H9 (cell line): ENCODE results near the gene CYB561D1. TPM values are rescaled to one million over a fixed set of nuclear protein-coding genes. Genes with fewer than 3 reads are reported as not detected.

Source experiments
- DNase-seq: peaks from one replicate; pipeline ENCODE4 v3.0.0-alpha.2; 2017
- H2AFZ ChIP-seq: one replicate; pipeline ENCODE4 v1.6.1; 2013; ENCODE audit warnings: mild to moderate bottlenecking, low read length, control low read depth, moderate library complexity
- H2AK5ac ChIP-seq: 2 replicates; pipeline ENCODE4 v1.6.1; 2013; ENCODE audit warnings: low read length, control low read depth, mixed read lengths; ENCODE audit not compliant: insufficient read length
- H2BK120ac ChIP-seq: one replicate; pipeline ENCODE4 v1.6.1; 2013; ENCODE audit warnings: low read depth, mild to moderate bottlenecking, low read length, control low read depth, inconsistent platforms; ENCODE audit not compliant: poor library complexity, severe bottlenecking
- H2BK12ac ChIP-seq: 2 replicates; pipeline ENCODE4 v1.6.1; 2013; ENCODE audit warnings: low read length, control low read depth, mixed read lengths, low read depth; ENCODE audit not compliant: insufficient read length
- H2BK15ac ChIP-seq: 2 replicates; pipeline ENCODE4 v1.6.1; 2013; ENCODE audit warnings: low read depth, low read length, control low read depth
- H2BK20ac ChIP-seq: one replicate; pipeline ENCODE4 v1.6.1; 2013; ENCODE audit warnings: low read depth, mild to moderate bottlenecking, low read length, control low read depth, inconsistent platforms; ENCODE audit not compliant: poor library complexity, severe bottlenecking
- H2BK5ac ChIP-seq: 2 replicates; pipeline ENCODE4 v1.6.1; 2013; ENCODE audit warnings: low read length, control low read depth, mixed read lengths; ENCODE audit not compliant: insufficient read length
- H3K14ac ChIP-seq: 2 replicates; pipeline ENCODE4 v1.6.1; 2013; ENCODE audit warnings: low read length, control low read depth; ENCODE audit not compliant: insufficient read depth
- H3K18ac ChIP-seq: 2 replicates; pipeline ENCODE4 v1.6.1; 2013; ENCODE audit warnings: low read depth, mild to moderate bottlenecking, mixed read lengths, low read length, control low read depth; ENCODE audit not compliant: insufficient read length
- H3K23ac ChIP-seq: 2 replicates; pipeline ENCODE4 v1.6.1; 2013; ENCODE audit warnings: low read length, control low read depth, mixed read lengths, low read depth; ENCODE audit not compliant: insufficient read length
- H3K23me2 ChIP-seq: 2 replicates; pipeline ENCODE4 v1.6.1; 2013; ENCODE audit warnings: low read depth, mild to moderate bottlenecking, mixed read lengths, low read length, control low read depth; ENCODE audit not compliant: insufficient read length, poor library complexity, severe bottlenecking
- H3K27ac ChIP-seq: 2 replicates; pipeline ENCODE4 v1.5.1; 2013; ENCODE audit warnings: low read length, control low read depth, mixed read lengths, low read depth; ENCODE audit not compliant: insufficient read length
- H3K27me3 ChIP-seq: 2 replicates; pipeline ENCODE4 v1.6.1; 2013; ENCODE audit warnings: low read length, control low read depth, inconsistent platforms; ENCODE audit not compliant: insufficient read depth
- H3K4ac ChIP-seq: 2 replicates; pipeline ENCODE4 v1.6.1; 2013; ENCODE audit warnings: low read depth, mild to moderate bottlenecking, control low read depth, inconsistent platforms, low read length, moderate library complexity
- H3K4me1 ChIP-seq: 2 replicates; pipeline ENCODE4 v1.6.1; 2013; ENCODE audit warnings: low read length, control low read depth, inconsistent platforms; ENCODE audit not compliant: insufficient read depth
- H3K4me2 ChIP-seq: 2 replicates; pipeline ENCODE4 v1.6.1; 2013; ENCODE audit warnings: low read length, control low read depth, mixed read lengths; ENCODE audit not compliant: insufficient read length, insufficient read depth
- H3K56ac ChIP-seq: 2 replicates; pipeline ENCODE4 v1.6.1; 2013; ENCODE audit warnings: low read depth, mild to moderate bottlenecking, mixed read lengths, low read length, control low read depth; ENCODE audit not compliant: insufficient read length
- H3K79me1 ChIP-seq: 2 replicates; pipeline ENCODE4 v1.6.1; 2013; ENCODE audit warnings: low read depth, mild to moderate bottlenecking, moderate library complexity, low read length, control low read depth, inconsistent platforms; ENCODE audit not compliant: insufficient read depth, poor library complexity, severe bottlenecking
- H3K79me2 ChIP-seq: 2 replicates; pipeline ENCODE4 v1.6.1; 2013; ENCODE audit warnings: low read length, control low read depth, inconsistent platforms; ENCODE audit not compliant: insufficient read depth
- H3K9ac ChIP-seq: 2 replicates; pipeline ENCODE4 v1.6.1; 2013; ENCODE audit warnings: low read length, control low read depth, mixed read lengths; ENCODE audit not compliant: insufficient read length; ENCODE audit errors: extremely low read depth
- H3K9me3 ChIP-seq: one replicate; pipeline ENCODE4 v1.6.1; 2013; ENCODE audit warnings: low read depth, low read length, inconsistent platforms; ENCODE audit not compliant: control insufficient read depth
- H3T11ph ChIP-seq: one replicate; pipeline ENCODE4 v1.6.1; 2013; ENCODE audit warnings: mild to moderate bottlenecking, low read length, control low read depth, inconsistent platforms
- H4K20me1 ChIP-seq: one replicate; pipeline ENCODE4 v1.6.1; 2013; ENCODE audit not compliant: control insufficient read depth, insufficient read length, insufficient read depth
- H4K5ac ChIP-seq: 2 replicates; pipeline ENCODE4 v1.6.1; 2013; ENCODE audit warnings: low read depth, mild to moderate bottlenecking, mixed read lengths, low read length, control low read depth; ENCODE audit not compliant: insufficient read length
- H4K8ac ChIP-seq: replicated peaks from 2 replicates; pipeline ENCODE4 v1.6.1; 2013; ENCODE audit warnings: low read length, control low read depth, mixed read lengths, low read depth; ENCODE audit not compliant: insufficient read length
- H4K91ac ChIP-seq: 2 replicates; pipeline ENCODE4 v1.6.1; 2013; ENCODE audit warnings: low read depth, mild to moderate bottlenecking, moderate library complexity, mixed read lengths, low read length, control low read depth; ENCODE audit not compliant: insufficient read length
- H3K27ac Mint-ChIP-seq, 3 experiments: 2 replicates in 2 of 3; 3 replicates in 1 of 3; pipeline ENCODE4 v1.8.0; 2020 to 2021; ENCODE audit warnings: mixed read lengths in 3 of 3, mild to moderate bottlenecking in 1 of 3, moderate library complexity in 1 of 3
- H3K27me3 Mint-ChIP-seq: 2 replicates; pipeline ENCODE4 v1.8.0; 2021; ENCODE audit warnings: low read depth, mild to moderate bottlenecking, moderate library complexity, mixed read lengths
- H3K36me3 Mint-ChIP-seq, 3 experiments: 2 replicates in 2 of 3; 3 replicates in 1 of 3; pipeline ENCODE4 v1.8.0; 2020 to 2021; ENCODE audit warnings: low read depth in 3 of 3, mixed read lengths in 3 of 3; ENCODE audit not compliant: insufficient read depth in 1 of 3
- H3K4me1 Mint-ChIP-seq, 2 experiments: 2 replicates each; pipeline ENCODE4 v1.8.0; 2020; ENCODE audit warnings: mixed read lengths in 2 of 2
- H3K4me3 Mint-ChIP-seq, 2 experiments: 2 replicates in 1 of 2; 3 replicates in 1 of 2; pipeline ENCODE4 v1.8.0; 2020 to 2021; ENCODE audit warnings: mild to moderate bottlenecking in 2 of 2, mixed read lengths in 2 of 2, moderate library complexity in 1 of 2
- H3K9me3 Mint-ChIP-seq, 2 experiments: 2 replicates in 1 of 2; 3 replicates in 1 of 2; pipeline ENCODE4 v1.8.0; 2020; ENCODE audit warnings: mild to moderate bottlenecking in 2 of 2, mixed read lengths in 2 of 2, moderate library complexity in 1 of 2
- CTCF ChIP-seq: fragments of 200-600 bp; sonication (generic); conservative IDR thresholded peaks from 3 replicates; pipeline ENCODE4 v1.8.0; 2021; ENCODE audit warnings: antibody characterized with exemption, mild to moderate bottlenecking
- WGBS: extraction: QIAGEN DNeasy Blood & Tissue Kit; methylation state at CpG from one replicate; pipeline ENCODE4 v1.1.7; 2013; ENCODE audit warnings: missing lambda C conversion rate, low lambda C conversion rate, mixed read lengths; ENCODE audit not compliant: insufficient read length; ENCODE audit errors: extremely low coverage; 5-methylcytosine and 5-hydroxymethylcytosine counted together
- total RNA-seq: library from RNA; stranded (reverse); gene quantifications from 2 replicates; pipeline ENCODE4 v1.2.1, GENCODE V29; 2021

Gene CYB561D1
- total RNA-seq, 1 experiment from 2014 or later = 6.5 TPM

GRCh38 chr1:109532365-109533136, 38.7 kb downstream of the CYB561D1 start:
- no peak overlapping the region for H3K9ac ChIP-seq
- H4K5ac ChIP-seq = no peak overlapping the region
- H3K56ac ChIP-seq = no peak overlapping the region
- no peaks in the 10 kb centered on the region for H3K4me1 ChIP-seq
- no peak overlapping the region for H2BK12ac ChIP-seq
- Mint-ChIP-seq H3K4me1 (peaks cover 4 to 8% of the 10 kb centered on the region in 2 experiments), H3K27ac (peak overlapping the region in 2 of 3 experiments; percentile 21 to 87; a peak in 3 of 7 replicates), H3K27me3 (peaks cover 10% of the 10 kb centered on the region), H3K9me3 (no peaks in the 10 kb centered on the region; a peak in 1 of 5 replicates), H3K4me3 (peak overlapping the region; percentile 31 to 39; a peak in 2 of 5 replicates), H3K36me3 (no peaks in the 10 kb centered on the region)
- peak; percentile 83 for TF ChIP-seq CTCF
- no peak overlapping the region for H3T11ph ChIP-seq
- no CpG with 5 or more reads among the region's 12 CpGs for WGBS
- no peaks in the 10 kb centered on the region for H3K79me1 ChIP-seq
- peak overlapping the region; percentile 22 for H3K18ac ChIP-seq
- H4K20me1 ChIP-seq = no peaks in the 10 kb centered on the region
- H3K23ac ChIP-seq = no peak overlapping the region
- no peaks in the 10 kb centered on the region for H3K27me3 ChIP-seq
- H2BK20ac ChIP-seq = no peak overlapping the region
- no peak overlapping the region for H4K8ac ChIP-seq
- no peak overlapping the region for H3K27ac ChIP-seq
- H3K23me2 ChIP-seq = peaks cover 4% of the 10 kb centered on the region
- H4K91ac ChIP-seq = no peak overlapping the region
- no peaks in the 10 kb centered on the region for H3K9me3 ChIP-seq
- H3K79me2 ChIP-seq = no peaks in the 10 kb centered on the region
- no peak overlapping the region for H2AFZ ChIP-seq
- H2BK120ac ChIP-seq = no peak overlapping the region
- no peak overlapping the region for H2AK5ac ChIP-seq
- peak; percentile 91 for DNase-seq
- H2BK15ac ChIP-seq = no peak overlapping the region
- peak overlapping the region; percentile 21 for H3K4me2 ChIP-seq
- no peak overlapping the region for H3K4ac ChIP-seq
- H3K14ac ChIP-seq = no peak overlapping the region
- no peak overlapping the region for H2BK5ac ChIP-seq
